ENCODE measurements around the gene HOOK1.
"Not testable (repeated sequence)": the region's sequence is repeated elsewhere in the genome, so short reads cannot be mapped to it uniquely, and the experiment has no call there.

The HOOK1 gene

GRCh38 chr1:59827055-59827643 lies 12.4 kb downstream of the HOOK1 start:
- DNase-seq, result no peak

GRCh38 chr1:59828160-59828559 lies 13.4 kb downstream of the HOOK1 start:
- no peak for DNase-seq

GRCh38 chr1:59831529-59831928 lies 16.8 kb downstream of the HOOK1 start:
- DNase-seq, result no peak

DNA sequence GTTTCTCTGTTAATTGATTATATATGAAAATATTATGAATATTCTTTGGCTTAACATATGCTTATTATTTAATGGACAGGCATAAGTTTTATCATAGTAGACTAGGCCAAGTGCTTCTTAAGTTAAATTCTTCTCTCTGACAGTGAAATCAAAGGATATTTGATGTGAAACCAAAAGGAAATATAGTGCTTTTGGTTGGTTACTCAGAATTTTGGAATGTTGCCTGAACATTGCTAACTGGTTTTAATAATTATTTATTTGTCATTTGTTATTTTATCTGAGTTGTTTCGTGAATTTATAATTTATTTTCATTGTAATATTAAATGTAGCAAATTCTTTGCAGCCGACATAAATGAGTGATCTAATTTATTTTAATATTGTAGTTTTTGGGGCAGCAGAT lies 18.3 kb downstream of the HOOK1 start:
- no peak for DNase-seq

- DNase-seq, result no peak
These were observed 19.2 kb downstream of the HOOK1 start for GRCh38 chr1:59833991-59834390.

DNA sequence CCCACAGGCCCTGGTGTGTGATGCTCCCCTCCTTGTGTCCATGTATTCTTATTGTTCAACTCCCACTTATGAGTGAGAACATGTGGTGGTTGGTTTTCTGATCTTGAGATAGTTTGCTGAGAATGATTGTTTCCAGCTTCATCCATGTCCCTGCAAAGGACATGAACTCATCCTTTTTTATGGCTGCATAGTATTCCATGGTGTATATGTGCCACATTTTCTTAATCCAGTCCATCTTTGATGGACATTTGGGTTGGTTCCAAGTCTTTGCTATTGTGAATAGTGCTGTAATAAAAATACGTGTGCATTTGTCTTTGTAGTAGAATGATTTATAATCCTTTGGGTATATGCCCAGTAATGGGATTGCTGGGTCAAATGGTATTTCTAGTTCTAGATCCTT lies 23.1 kb downstream of the HOOK1 start:
- not testable (repeated sequence) for DNase-seq

DNA sequence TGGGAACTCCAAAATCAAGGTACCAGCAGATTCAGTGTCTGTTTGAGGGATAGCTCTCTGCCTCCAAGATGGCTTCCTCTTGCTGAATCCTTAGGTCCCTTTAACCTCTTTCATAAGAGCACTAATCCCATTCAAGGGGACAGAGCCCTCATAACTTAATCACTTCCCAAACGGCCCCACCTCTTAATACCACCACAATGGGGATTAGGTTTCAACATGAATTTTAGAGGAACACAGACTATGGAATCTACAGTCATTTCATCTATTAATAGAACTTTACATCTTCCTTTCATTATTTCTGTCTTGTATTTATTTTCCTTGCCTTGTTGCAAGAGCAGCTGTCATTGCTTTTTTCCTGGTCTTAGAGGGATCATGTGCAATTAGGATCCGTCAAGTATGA lies 30.3 kb downstream of the HOOK1 start:
- DNase-seq, result no peak

DNA sequence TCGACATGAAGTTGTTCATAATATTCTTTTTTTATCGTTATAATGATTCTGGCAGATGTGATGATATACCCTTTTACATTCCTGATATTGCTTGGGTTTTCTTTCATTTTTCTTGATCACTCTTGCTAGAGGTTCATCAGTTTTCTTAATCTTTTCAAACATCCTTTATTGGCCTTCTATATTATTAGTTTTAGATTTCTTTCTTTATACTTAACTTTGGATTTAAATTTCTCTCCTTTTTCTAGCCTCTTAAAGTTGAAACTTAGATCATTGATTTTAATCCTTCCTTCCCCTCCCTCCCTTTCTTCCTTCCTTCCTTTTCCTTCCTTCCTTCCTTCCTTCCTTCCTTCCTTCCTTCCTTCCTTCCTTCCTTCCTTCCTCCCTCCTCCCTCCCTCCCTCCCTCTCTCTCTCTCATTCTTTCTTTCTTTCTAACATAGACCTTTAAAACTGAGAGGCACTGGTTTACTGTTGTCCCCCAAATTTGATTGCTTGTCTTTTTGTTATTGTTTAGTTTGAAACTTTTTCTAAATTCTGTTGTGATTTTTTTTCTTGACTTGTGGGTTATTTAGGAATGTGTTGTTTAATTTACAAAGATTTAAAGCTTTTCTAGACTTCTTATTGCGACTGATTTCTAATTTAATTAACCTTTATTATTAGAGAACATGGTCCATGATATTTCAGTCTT lies 31.6 kb downstream of the HOOK1 start:
- no peak for DNase-seq

DNA sequence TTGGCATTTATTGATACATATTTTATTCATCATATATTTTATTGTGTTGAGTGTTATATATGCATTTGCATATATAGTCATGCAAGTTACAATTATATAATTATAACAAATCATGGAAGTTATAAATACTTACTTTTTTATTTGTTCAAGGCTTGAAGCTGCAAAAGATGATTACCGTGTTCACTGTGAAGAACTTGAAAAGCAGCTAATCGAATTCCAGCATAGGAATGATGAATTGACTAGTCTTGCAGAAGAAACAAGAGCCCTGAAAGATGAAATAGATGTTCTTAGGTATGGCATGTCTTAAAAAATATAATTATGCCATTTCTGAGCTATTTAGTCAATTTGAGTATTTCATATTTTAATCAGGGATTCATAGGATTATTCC lies 32.1 kb downstream of the HOOK1 start:
- no peak for DNase-seq

DNA sequence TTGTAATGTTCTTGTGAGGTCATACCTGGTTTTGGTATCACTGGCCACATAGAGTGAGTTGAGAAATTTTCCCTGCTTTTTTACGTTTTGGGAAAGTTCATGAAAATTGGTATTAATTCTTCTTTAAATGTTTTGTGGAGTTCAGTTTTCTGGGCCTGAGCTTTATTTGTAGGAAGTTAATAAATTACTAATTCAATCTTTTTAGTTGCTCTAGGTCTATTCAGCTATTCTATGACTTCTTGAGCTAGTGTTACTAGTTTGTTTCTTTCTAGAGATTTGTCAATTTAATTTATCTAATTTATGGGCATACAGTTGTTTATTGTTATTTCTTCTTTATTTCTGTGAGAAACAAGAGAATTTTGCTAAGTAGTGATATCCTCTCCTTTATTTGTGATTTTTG lies 37.4 kb downstream of the HOOK1 start:
- DNase-seq, result no peak

- DNase-seq, result not testable (repeated sequence)
These were observed 40.5 kb downstream of the HOOK1 start for GRCh38 chr1:59855297-59855696.

- DNase-seq, result no peak
These were observed 42.1 kb downstream of the HOOK1 start for GRCh38 chr1:59856725-59857338.

GRCh38 chr1:59857679-59858354 lies 43.1 kb downstream of the HOOK1 start:
- no peak for DNase-seq

GRCh38 chr1:59866462-59866861 lies 51.7 kb downstream of the HOOK1 start:
- no peak for DNase-seq

- no peak for DNase-seq
These were observed 57.0 kb downstream of the HOOK1 start for GRCh38 chr1:59871746-59872145.

- no peak for DNase-seq
These were observed 62.4 kb downstream of the HOOK1 start for GRCh38 chr1:59877108-59877682.

DNA sequence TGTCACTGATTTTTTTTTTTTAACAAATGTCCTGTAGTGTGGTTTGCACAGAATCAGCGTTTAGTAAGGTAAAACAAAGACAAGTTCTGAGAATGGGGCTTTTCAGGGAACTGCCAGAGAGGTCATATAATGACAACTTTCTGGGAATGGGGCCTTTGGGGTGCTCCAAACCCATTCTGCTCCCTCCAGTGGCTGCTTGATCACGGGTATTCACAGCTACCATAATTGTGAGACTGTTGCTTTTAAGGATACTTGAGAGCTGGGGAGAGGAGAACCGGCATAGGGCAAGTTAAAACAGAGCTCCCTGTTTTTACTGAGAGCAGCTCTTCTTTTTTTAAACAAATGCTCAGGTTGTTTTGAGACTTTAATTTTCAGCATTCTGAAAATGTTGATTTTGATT lies 63.6 kb downstream of the HOOK1 start:
- DNase-seq, result no peak

DNA sequence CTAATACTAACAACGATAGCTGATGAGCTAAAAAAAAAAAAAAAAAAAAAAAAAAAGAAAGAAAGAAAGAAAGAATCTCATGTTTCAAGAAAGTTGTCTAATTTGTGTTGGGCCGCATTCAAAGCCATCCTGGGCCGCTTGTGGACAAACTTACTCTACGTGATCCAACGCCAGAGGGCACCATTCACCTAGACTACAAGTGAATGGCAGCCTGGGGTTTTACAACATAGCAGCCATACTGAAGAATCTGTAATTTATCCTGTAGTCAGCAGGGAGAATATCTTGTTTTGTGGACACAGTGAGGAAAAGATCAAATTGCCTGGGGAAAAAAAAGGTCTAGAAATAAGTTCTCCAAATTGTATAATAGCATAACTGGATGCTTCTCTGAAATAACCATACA lies 64.8 kb downstream of the HOOK1 start:
- peak; percentile 51 for DNase-seq

- no peak for DNase-seq
These were observed 65.3 kb downstream of the HOOK1 start for GRCh38 chr1:59879996-59880505.

DNA sequence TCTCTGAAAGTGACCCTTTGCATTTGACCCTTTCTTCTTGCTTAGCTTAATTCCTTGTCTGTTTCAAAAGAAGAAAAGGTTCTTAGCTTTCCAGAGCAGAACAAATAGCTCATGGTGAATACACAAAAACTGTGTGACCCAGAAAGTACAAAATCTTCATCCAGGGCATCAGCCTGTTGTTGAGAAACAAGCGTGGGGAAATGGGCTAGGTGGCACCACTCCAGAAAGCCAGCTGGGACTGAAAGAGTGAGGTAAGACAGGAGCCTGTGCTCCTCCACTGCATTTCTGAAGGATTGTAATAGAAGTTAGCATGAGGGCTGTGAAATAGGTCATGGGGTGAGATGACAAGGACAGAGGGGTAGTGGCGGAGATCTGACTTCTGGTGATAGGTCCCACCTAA lies 66.0 kb downstream of the HOOK1 start:
- DNase-seq, result no peak

DNA sequence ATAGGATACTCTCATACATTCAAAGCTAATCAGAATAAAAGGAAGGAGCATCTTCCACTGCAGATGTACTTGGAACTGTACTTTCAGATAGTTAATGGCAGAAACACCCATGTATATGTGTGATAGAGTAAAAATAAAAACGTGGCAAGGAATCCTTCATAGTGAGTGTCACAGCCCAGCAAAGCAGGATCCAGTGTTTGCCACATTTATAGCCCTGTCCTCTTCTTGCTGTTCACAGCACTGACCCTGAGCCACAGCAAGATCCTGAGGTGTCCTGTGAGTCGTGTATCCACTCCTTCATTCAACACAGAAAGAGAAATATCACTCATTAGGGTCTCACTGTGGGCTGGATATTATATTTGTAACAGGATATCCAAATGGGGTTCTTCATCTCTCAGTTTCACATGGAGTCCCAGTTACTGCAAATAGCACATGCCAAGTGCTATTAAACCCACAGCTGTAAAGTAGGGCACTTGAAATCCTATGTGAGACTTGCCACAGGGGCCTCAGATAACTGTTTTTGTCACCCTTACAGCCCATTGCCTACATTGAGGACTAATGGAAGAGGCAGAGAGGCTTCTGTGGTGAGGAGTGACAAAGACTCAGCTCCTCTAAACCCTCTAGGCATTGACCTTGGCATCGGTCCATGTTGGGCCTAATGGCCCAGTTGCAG lies 70.5 kb downstream of the HOOK1 start:
- DNase-seq, result no peak

GRCh38 chr1:59892841-59893811 lies 78.4 kb downstream of the HOOK1 start:
- DNase-seq, result no peak
